ENCODE measurements around the gene SYNC. TPM values are rescaled to one million over a fixed set of nuclear protein-coding genes. Genes with fewer than 3 reads are reported as not detected.
"Not testable (repeated sequence)": the region's sequence is repeated elsewhere in the genome, so short reads cannot be mapped to it uniquely, and the experiment has no call there.

SYNC gene
- total RNA-seq, 4 donors from 2014 or later: 4.7 to 61.0 (median 18.1) TPM

DNA sequence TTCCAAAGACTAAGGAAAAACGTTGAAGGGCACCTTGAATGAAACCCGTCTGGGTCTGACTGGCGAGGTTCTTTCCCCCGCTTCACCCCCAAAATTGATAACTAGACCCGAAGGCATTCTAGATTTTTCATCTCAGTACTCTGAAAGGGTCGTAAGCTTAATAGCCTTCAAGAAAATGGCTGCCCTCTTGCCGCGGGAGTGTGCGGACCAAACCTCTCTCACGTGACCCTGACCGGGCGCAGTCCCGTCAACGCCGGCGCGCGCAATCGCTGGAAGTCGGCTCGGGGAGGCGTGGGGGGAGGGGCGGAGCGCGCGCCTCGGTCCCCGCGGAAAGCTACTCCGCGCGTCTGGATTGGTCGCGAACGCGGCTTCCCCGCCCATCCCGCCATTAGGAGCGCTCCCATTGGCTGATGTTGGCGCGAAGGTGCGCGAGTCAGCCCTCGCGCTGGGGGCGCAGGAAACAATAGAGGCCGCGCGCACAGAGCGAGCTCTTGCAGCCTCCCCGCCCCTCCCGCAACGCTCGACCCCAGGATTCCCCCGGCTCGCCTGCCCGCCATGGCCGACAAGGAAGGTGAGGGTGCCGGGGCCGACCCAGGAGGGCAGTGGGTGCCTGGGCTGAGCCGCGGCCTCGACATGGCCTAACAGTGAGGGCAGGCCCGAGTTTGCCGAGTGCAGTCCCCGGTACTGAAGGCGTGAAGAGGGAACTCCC is 51.7 kb downstream of the SYNC start, which contains the start of gene RBBP4:
Gene RBBP4, plus strand, starts transcription at position 457 of the 709 bp plus-strand sequence. Its CDS starts 99 bp downstream, at position 556.
- Histone ChIP-seq H3K9me3 (no peaks in the 10 kb centered on the region), H3K4me1 (peaks cover 11 to 17% of the 10 kb centered on the region in 2 donors), H3K27ac (peak within 1 kb of the TSS; percentile 100), H3K4me3 (peak within 1 kb of the TSS; percentile 48 to 95), H3K36me3 (no peaks in the 10 kb centered on the region), H3K27me3 (no peaks in the 10 kb centered on the region)
- peak; percentile 91 to 92 for TF ChIP-seq POLR2A (IDR thresholded peaks at IDR 0.05)
- TF ChIP-seq CTCF (IDR thresholded peaks at IDR 0.05): peak in 3 of 4 experiments; percentile 6 to 9 (median 9)
- peak; percentile 97 to 98 for DNase-seq
- intact Hi-C loops (cut with DNase I; ENCODE audit: low total_unique reads): no loop called here

DNA sequence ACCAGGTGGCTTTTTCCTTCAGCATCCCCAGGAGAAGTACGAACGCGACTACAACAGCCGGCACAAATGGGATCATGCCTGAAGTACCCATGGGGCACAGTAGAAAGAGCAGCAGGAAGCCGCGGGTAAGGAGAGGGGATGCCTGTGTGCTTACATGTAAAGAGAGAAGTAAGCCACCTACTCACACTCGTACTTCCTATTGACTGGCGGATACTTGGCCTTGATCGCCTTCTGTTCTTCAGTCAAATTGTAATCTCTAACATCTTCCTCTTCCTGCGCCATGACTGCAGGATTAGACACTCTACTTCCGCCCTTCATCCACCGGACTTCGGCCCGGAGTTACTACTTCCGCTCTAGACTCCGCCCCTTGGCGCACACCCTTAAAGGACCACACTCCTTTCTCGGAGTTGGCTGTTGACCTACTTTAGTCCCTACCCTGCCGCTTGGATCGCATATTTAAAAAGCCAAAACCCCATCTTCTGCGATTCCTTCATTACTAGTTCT is 52.3 kb downstream of the SYNC start, which contains the start of gene ZBTB8OS:
Gene ZBTB8OS, minus strand, starts transcription at position 303 of the 504 bp plus-strand sequence. Its CDS starts 21 bp downstream, at position 282.
- intact Hi-C loops (cut with DNase I; ENCODE audit: low total_unique reads): no loop called here
- DNase-seq: peak; percentile 90 to 93
- Histone ChIP-seq H3K9me3 (no peaks in the 10 kb centered on the region), H3K4me1 (peaks cover 11 to 17% of the 10 kb centered on the region in 2 donors), H3K4me3 (peak within 1 kb of the TSS; percentile 48 to 95), H3K36me3 (no peaks in the 10 kb centered on the region), H3K27ac (peak within 1 kb of the TSS; percentile 100), H3K27me3 (no peaks in the 10 kb centered on the region)
- TF ChIP-seq POLR2A (IDR thresholded peaks at IDR 0.05): no peak
- no peak for TF ChIP-seq CTCF (IDR thresholded peaks at IDR 0.05)

GRCh38 chr1:32647308-32648134 is 55.0 kb downstream of the SYNC start:
- no peak for TF ChIP-seq CTCF (IDR thresholded peaks at IDR 0.05)
- TF ChIP-seq POLR2A (IDR thresholded peaks at IDR 0.05): no peak
- DNase-seq: no peak
- Histone ChIP-seq H3K9me3 (no peaks in the 10 kb centered on the region), H3K4me3 (no peak overlapping the region), H3K4me1 (peaks cover 7 to 10% of the 10 kb centered on the region in 2 donors), H3K27ac (no peak overlapping the region), H3K36me3 (no peaks in the 10 kb centered on the region), H3K27me3 (no peaks in the 10 kb centered on the region)
- intact Hi-C loops (cut with DNase I; ENCODE audit: low total_unique reads): no loop called here

DNA sequence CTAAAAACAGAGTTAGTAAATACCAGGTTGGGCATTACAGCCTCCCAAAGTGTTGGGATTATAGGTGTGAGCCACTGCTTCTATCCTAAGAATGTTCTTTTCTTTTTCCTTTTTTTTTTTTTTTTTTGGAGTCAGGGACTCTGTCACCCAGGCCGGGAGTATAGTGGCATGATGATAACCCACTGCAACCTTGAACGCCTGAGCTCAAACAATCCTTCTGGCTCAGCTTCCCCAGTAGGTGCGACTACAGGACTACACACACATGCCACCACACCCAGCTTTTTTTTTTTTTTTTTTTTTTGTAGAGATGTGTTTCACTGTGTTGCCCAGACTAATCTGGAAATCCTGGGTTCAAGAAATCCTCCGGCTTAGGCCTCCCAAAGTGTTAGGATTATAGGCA is 58.1 kb downstream of the SYNC start:
- DNase-seq: no peak
- Histone ChIP-seq H3K9me3 (no peaks in the 10 kb centered on the region), H3K27me3 (no peaks in the 10 kb centered on the region), H3K4me1 (peaks cover 0 to 4% of the 10 kb centered on the region in 2 donors), H3K4me3 (no peak overlapping the region), H3K27ac (no peak overlapping the region), H3K36me3 (no peaks in the 10 kb centered on the region)
- intact Hi-C loops (cut with DNase I; ENCODE audit: low total_unique reads): no loop called here
- TF ChIP-seq CTCF (IDR thresholded peaks at IDR 0.05) (no peak), POLR2A (IDR thresholded peaks at IDR 0.05) (no peak)

DNA sequence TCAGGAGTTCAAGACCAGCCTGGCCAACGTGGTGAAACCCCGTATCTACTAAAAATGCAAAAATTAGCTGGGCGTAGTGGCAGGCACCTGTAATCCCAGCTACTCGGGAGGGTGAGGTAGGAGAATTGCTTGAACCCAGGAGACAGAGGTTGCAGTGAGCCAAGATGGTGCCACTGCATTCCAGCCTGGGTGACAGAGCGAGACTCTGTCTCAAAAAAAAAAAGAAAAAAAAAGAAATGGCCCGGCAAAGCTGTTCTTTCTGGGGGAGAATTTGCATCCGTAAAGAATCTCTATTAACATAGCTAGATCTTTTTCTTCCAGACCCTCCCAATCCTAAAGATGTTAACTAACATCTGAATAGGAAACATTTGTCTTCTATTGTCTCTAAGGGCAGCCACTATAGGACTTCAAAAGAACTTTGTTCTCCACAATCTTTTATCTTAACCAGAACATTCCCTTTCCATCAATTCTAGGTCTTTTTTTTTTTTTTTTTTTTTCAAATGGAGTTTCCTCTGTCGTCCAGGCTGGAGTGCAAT is 60.2 kb downstream of the SYNC start:
- H3K4me1 ChIP-seq; intact Hi-C loops (cut with DNase I; ENCODE audit: low total_unique reads); H3K27me3 ChIP-seq; H3K4me3 ChIP-seq; DNase-seq; H3K9me3 ChIP-seq; H3K36me3 ChIP-seq; H3K27ac ChIP-seq: not testable (repeated sequence)
